SIG-M5 treated with dmso at 0.1 percent for 504 hours (cell line): ENCODE data around the gene SLC6A3.

Source experiments
- DNase-seq: peaks from one replicate; lab custom pipeline; 2025; ENCODE audit not compliant: unreplicated experiment; lab: John Stamatoyannopoulos, UW

SLC6A3 gene

GRCh38 chr5:1356873-1357787 is 88.1 kb downstream of the SLC6A3 start:
- no peak for DNase-seq

- no peak for DNase-seq
Measured at GRCh38 chr5:1354576-1354975, 90.7 kb downstream of the SLC6A3 start.

- no peak for DNase-seq
Measured at GRCh38 chr5:1352231-1353219, 92.7 kb downstream of the SLC6A3 start.

GRCh38 chr5:1351156-1351555 is 94.1 kb downstream of the SLC6A3 start:
- DNase-seq, result no peak

GRCh38 chr5:1349246-1349645 is 96.0 kb downstream of the SLC6A3 start:
- DNase-seq, result no peak

GRCh38 chr5:1348986-1349245 is 96.3 kb downstream of the SLC6A3 start:
- DNase-seq, result no peak

- DNase-seq, result no peak
Measured at GRCh38 chr5:1347571-1347970, 97.7 kb downstream of the SLC6A3 start.

- DNase-seq, result no peak
Measured at GRCh38 chr5:1346627-1347440, 98.4 kb downstream of the SLC6A3 start.

- no peak for DNase-seq
Measured at GRCh38 chr5:1345876-1346626, 99.2 kb downstream of the SLC6A3 start.

GRCh38 chr5:1344975-1345838 is 100.0 kb downstream of the SLC6A3 start, which contains the start of gene CLPTM1L:
TSS of gene CLPTM1L (minus strand) at chr5:1345099. CDS start at chr5:1344841, 258 bp downstream.
- peak; percentile 78 for DNase-seq

GRCh38 chr5:1343931-1344901 is 101.0 kb downstream of the SLC6A3 start:
- DNase-seq, result peak; percentile 18

- no peak for DNase-seq
Measured at GRCh38 chr5:1343315-1343751, 101.9 kb downstream of the SLC6A3 start.
